GM12892 (cell line): Measurements from ENCODE around the gene TMEM179.

Experiments
- POLR2A ChIP-seq: IDR thresholded peaks from 2 replicates; pipeline ENCODE4 v1.6.1; 2011; ENCODE audit warnings: low read depth, low read length, control low read depth
- TAF1 ChIP-seq: IDR thresholded peaks from 2 replicates; pipeline ENCODE4 v1.6.1; 2011; ENCODE audit warnings: low read depth, mild to moderate bottlenecking, control low read depth, low read length, borderline replicate concordance

DNA sequence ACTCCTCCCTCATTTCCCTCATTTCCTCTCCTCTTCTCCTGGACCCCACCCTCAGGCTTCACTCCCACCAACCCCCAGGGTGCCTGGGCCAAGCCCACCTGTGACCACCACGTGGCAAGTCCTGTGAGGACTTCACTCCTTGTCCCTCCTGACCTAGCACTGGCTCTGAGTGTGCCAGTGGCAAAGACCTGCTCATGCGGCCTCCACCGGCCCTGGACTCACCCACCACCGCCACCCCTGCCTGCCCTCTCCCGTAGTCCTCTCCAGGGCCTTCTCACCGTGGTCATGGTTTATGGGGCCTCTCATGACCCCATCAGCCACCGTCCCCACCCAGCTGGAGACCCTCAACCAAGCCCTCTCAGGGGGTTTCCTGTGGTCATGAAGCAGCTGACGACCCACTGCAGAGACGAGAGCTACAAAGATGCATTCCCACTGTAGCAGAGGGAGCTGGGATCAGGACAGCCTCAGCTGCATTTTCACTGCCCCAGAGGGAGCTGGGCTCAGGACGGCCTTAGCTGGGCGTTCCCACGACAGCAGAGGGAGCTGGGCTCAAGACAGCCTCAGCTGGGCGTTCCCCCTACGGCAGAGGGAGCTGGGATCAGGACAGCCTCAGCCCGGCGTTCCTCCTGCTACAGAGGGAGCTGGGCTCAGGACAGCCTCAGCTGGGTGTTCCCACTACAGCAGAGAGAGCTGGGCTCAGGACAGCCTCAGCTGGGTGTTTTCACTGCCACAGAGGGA is 28.2 kb downstream of the TMEM179 start:
- TF ChIP-seq TAF1 (no peak), POLR2A (no peak)
